ENCODE results near the gene SLC25A13. TPM values are rescaled to one million over a fixed set of nuclear protein-coding genes. Genes with fewer than 3 reads are reported as not detected.

The SLC25A13 gene
- total RNA-seq, 4 donors from 2014 or later: 2.3 to 53.0 (median 39.3) TPM

DNA sequence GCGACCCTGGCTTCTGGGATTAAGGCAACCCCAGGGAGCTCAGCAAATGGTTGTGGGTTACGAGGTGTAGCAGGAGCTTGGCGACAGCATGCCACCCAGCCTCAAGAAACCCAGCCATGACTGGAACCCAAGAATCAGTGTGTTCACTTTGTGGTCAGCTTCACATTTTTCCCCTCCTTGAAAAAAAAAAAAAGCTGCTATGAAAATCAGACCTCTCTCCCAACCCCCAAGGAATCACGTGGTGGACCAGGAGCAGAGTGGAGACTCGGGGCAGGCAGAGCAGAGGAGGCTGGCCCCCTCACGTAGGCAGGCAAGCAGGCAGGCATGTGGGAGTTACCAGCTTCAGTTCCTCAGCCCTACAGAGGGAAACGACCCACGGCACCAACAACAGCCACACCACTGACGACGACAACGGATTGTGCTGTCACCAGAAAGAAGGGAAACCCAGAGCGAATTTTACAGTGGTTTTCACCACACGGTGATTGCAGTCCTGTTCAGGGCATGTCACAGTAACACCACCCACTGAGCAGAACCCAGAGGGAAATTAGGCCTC, 203.4 kb downstream of the SLC25A13 start:
- intact Hi-C loops (cut with DNase I; ENCODE audit: low total_unique reads): no loop called here
- no peak overlapping the region for H3K27ac ChIP-seq
- H3K27me3 ChIP-seq: no peaks in the 10 kb centered on the region
- no peak for DNase-seq
- no peaks in the 10 kb centered on the region for H3K4me1 ChIP-seq
- H3K4me3 ChIP-seq: no peak overlapping the region
- no peak for TF ChIP-seq POLR2A (IDR thresholded peaks at IDR 0.05)
- TF ChIP-seq, protein P1, sequence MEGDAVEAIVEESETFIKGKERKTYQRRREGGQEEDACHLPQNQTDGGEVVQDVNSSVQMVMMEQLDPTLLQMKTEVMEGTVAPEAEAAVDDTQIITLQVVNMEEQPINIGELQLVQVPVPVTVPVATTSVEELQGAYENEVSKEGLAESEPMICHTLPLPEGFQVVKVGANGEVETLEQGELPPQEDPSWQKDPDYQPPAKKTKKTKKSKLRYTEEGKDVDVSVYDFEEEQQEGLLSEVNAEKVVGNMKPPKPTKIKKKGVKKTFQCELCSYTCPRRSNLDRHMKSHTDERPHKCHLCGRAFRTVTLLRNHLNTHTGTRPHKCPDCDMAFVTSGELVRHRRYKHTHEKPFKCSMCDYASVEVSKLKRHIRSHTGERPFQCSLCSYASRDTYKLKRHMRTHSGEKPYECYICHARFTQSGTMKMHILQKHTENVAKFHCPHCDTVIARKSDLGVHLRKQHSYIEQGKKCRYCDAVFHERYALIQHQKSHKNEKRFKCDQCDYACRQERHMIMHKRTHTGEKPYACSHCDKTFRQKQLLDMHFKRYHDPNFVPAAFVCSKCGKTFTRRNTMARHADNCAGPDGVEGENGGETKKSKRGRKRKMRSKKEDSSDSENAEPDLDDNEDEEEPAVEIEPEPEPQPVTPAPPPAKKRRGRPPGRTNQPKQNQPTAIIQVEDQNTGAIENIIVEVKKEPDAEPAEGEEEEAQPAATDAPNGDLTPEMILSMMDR (IDR thresholded peaks at IDR 0.05): no peak
- H3K36me3 ChIP-seq: no peaks in the 10 kb centered on the region
- H3K9me3 ChIP-seq: no peaks in the 10 kb centered on the region

GRCh38 chr7:96116173-96116572, 205.7 kb downstream of the SLC25A13 start:
- Histone ChIP-seq H3K27me3 (peaks cover 0 to 3% of the 10 kb centered on the region in 2 donors), H3K36me3 (no peaks in the 10 kb centered on the region), H3K9me3 (no peaks in the 10 kb centered on the region), H3K4me1 (no peaks in the 10 kb centered on the region), H3K27ac (no peak overlapping the region), H3K4me3 (no peak overlapping the region)
- TF ChIP-seq, protein P1 (IDR thresholded peaks at IDR 0.05): no peak
- no peak for TF ChIP-seq POLR2A (IDR thresholded peaks at IDR 0.05)
- intact Hi-C loops (cut with DNase I; ENCODE audit: low total_unique reads): no loop called here
- DNase-seq: no peak

- Histone ChIP-seq H3K4me1 (no peaks in the 10 kb centered on the region), H3K9me3 (no peaks in the 10 kb centered on the region), H3K27me3 (peaks cover 0 to 3% of the 10 kb centered on the region in 2 donors), H3K27ac (no peak overlapping the region), H3K36me3 (no peaks in the 10 kb centered on the region), H3K4me3 (no peak overlapping the region)
- no peak for DNase-seq
- no peak for TF ChIP-seq POLR2A (IDR thresholded peaks at IDR 0.05)
- TF ChIP-seq, protein P1 (IDR thresholded peaks at IDR 0.05): no peak
- intact Hi-C loops (cut with DNase I; ENCODE audit: low total_unique reads): no loop called here
Measured at GRCh38 chr7:96114190-96114589, 207.7 kb downstream of the SLC25A13 start.

DNA sequence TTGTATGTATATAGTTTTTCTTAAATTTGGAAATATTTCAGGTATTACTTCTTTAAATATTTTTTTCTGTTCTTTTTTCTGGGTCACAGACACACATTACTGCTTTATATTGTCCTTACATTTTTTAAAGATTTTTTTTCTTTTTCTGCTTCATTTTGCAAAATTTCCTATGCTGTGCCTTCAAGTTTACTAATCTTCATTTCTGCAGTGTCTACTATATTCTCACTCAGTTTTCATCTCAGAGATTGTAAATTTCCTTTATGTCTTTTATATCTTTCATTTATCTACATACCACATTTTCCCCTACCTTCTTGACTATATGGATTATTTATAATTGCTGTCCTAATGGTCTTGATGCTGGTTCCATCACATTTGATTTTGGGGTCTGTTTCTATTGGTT, 210.5 kb downstream of the SLC25A13 start:
- intact Hi-C loops (cut with DNase I; ENCODE audit: low total_unique reads): no loop called here

GRCh38 chr7:96104984-96105383, 216.9 kb downstream of the SLC25A13 start:
- intact Hi-C loops (cut with DNase I; ENCODE audit: low total_unique reads): no loop called here
- H3K4me3 ChIP-seq: no peak overlapping the region
- TF ChIP-seq, protein P1 (IDR thresholded peaks at IDR 0.05): no peak
- TF ChIP-seq POLR2A (IDR thresholded peaks at IDR 0.05): no peak
- no peaks in the 10 kb centered on the region for H3K9me3 ChIP-seq
- H3K27ac ChIP-seq: no peak overlapping the region
- H3K4me1 ChIP-seq: no peaks in the 10 kb centered on the region
- H3K27me3 ChIP-seq: no peaks in the 10 kb centered on the region
- DNase-seq: no peak
- no peaks in the 10 kb centered on the region for H3K36me3 ChIP-seq

More for the DNA sequence above, 210.5 kb downstream of the SLC25A13 start:
- Histone ChIP-seq H3K27ac (no peak overlapping the region), H3K4me3 (no peak overlapping the region), H3K36me3 (no peaks in the 10 kb centered on the region), H3K27me3 (peaks cover 0 to 3% of the 10 kb centered on the region in 2 donors), H3K9me3 (no peaks in the 10 kb centered on the region), H3K4me1 (no peaks in the 10 kb centered on the region)
- no peak for DNase-seq
- TF ChIP-seq, protein P1 (IDR thresholded peaks at IDR 0.05): no peak
- TF ChIP-seq POLR2A (IDR thresholded peaks at IDR 0.05): no peak

All from uterus (tissue), 4 donors.